ENCODE data around the gene SPATA13.
"Not testable (repeated sequence)": the region's sequence is repeated elsewhere in the genome, so short reads cannot be mapped to it uniquely, and the experiment has no call there.

Gene SPATA13

GRCh38 chr13:24313439-24313838, 152.9 kb downstream of the SPATA13 start:
- no peak for DNase-seq (ENCODE audit: low read depth)

DNA sequence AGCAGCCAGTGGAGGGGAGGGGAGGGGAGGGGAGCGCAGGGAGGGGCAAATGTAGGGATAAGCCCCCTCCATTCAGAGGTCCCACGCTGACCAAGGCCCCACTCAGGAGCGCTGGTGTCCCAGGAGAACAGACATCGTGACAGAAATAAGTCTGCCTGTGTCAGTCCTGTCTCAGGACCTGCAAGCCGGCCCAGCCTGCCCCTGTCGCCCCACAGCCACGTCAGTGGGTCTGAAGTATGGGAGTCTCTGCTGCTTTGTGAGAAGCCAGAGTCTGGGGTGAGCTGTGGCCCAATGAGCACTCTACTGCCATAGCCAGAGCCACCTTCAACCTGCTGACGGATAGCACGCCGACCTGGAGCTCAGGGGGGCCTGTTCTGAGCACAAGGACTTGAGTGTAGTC, 157.3 kb downstream of the SPATA13 start:
- not testable (repeated sequence) for DNase-seq (ENCODE audit: low read depth)

- DNase-seq (ENCODE audit: low read depth): not testable (repeated sequence)
Observed at GRCh38 chr13:24318878-24319277, 158.4 kb downstream of the SPATA13 start.

DNA sequence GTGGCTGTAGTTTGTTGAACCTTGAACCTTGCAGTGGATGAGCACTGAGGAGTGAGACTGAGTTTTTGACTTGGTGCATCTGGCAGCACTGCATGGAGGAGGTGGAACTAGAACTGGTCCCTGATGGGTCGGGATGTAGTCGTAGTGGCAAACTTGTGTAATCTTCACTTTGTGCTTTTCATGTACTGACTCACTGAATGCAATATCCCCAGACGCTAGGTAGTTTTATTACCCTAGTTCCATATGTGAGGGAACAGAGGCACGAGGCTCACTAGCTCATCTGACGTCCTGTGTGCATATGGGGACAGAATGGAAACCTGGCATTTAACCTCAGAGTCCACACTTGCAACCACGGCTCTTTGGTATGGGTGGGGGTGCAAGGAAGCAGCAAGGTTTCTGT, 159.1 kb downstream of the SPATA13 start:
- DNase-seq (ENCODE audit: low read depth): not testable (repeated sequence)

GRCh38 chr13:24321416-24321815, 160.9 kb downstream of the SPATA13 start:
- DNase-seq (ENCODE audit: low read depth): not testable (repeated sequence)

DNA sequence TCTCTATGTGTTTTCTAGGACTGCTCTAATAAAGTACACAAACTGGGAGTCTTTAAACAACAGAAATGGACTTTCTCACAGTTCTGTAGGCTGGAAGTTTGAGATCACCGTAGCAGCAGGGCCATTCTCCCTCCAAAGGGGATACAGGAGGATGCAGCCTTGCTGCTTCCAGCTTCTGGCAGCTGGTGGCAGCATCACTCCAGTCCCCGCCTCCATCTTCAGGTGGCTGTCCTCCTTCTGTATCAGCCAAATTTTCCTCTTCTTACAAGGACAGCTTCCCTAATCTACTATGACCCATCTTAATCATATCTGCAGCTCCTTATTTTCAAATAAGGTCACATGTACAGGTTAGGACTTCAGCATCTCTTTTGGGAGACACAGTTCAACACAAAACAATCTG, 161.9 kb downstream of the SPATA13 start:
- DNase-seq (ENCODE audit: low read depth): not testable (repeated sequence)

- DNase-seq (ENCODE audit: low read depth): no peak
Observed at GRCh38 chr13:24323036-24323738, 162.7 kb downstream of the SPATA13 start.

GRCh38 chr13:24323739-24324075, 163.2 kb downstream of the SPATA13 start:
- no peak for DNase-seq (ENCODE audit: low read depth)

GRCh38 chr13:24327598-24327997, 167.1 kb downstream of the SPATA13 start:
- DNase-seq (ENCODE audit: low read depth): not testable (repeated sequence)

- no peak for DNase-seq (ENCODE audit: low read depth)
Observed at GRCh38 chr13:24328145-24328544, 167.6 kb downstream of the SPATA13 start.

- no peak for DNase-seq (ENCODE audit: low read depth)
Observed at GRCh38 chr13:24338721-24339120, 178.2 kb downstream of the SPATA13 start.

- no peak for DNase-seq (ENCODE audit: low read depth)
Observed at GRCh38 chr13:24339937-24340607, 179.6 kb downstream of the SPATA13 start.

- no peak for DNase-seq (ENCODE audit: low read depth)
Observed at GRCh38 chr13:24340608-24340955, 180.1 kb downstream of the SPATA13 start.

DNA sequence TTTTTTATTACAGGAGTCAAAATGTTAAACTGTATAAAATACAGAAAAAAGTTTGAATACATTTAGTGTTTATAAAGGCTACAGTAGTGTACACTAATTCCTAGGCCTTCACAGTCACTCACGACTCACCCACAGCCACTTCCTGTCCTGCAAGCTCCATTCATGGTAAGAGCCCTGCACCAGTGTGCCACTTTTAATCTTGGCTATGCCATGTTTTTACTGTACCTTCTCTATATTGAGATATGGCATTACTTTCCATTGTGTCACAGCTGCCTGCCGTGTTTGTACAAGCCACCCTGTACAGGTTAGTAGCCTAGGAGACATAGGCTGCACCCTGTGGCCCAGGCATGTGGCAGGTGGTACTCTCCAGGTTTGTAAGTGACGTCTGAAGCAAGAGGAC, 180.9 kb downstream of the SPATA13 start:
- no peak for DNase-seq (ENCODE audit: low read depth)

DNA sequence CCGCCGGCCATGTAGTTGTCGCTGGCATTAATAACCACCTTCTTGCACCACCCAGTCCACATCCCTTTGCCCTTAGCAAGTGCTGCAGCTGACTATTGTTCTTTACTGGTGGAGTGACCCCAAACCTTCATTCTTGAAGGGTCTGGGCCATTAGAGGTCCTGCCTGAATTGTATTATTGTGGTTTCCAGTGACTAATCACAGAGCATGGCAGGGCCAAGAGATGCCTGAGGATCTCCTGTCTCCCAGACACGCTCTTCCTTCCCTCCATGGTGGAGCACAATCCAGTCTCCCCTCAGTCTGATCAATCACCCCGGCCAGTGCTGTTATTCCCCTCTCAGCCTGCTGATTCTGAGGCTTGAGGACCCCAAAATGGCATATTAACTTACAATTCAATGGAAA, 187.9 kb downstream of the SPATA13 start:
- DNase-seq (ENCODE audit: low read depth): no peak

DNA sequence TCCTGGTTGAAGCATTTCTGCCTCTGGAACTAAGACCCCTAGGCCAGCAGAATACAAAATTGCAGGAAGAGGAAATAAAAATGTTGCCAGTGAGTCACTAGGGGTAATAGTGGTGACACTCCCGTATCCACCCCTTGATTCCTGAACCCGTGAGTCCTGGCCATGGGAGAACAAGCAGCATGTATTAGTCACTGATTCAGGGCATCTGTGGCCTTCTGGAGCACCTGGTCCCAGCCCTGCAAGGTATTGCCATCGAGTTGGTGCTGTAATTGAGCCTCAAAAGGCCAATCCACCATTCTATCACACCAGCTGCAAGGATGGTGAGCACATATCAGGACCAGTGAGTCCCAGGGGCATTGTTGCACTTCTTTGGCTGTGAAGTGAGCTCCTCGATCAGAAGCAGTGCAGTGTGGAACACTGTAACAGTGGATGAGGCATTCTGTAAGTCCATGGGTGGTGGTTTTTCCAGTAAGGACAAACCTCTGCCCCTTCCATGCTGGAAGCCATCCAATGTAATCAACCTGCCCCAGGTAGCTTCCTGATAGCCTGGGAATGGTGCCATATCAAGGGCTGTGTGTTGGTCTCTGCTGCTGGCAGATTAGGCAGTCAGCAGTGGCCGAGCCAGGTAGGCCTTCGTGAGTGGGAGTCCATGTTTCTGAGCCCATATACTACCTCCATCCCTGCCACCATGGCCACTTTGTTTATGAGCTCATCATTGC, 188.4 kb downstream of the SPATA13 start:
- DNase-seq (ENCODE audit: low read depth): no peak

DNA sequence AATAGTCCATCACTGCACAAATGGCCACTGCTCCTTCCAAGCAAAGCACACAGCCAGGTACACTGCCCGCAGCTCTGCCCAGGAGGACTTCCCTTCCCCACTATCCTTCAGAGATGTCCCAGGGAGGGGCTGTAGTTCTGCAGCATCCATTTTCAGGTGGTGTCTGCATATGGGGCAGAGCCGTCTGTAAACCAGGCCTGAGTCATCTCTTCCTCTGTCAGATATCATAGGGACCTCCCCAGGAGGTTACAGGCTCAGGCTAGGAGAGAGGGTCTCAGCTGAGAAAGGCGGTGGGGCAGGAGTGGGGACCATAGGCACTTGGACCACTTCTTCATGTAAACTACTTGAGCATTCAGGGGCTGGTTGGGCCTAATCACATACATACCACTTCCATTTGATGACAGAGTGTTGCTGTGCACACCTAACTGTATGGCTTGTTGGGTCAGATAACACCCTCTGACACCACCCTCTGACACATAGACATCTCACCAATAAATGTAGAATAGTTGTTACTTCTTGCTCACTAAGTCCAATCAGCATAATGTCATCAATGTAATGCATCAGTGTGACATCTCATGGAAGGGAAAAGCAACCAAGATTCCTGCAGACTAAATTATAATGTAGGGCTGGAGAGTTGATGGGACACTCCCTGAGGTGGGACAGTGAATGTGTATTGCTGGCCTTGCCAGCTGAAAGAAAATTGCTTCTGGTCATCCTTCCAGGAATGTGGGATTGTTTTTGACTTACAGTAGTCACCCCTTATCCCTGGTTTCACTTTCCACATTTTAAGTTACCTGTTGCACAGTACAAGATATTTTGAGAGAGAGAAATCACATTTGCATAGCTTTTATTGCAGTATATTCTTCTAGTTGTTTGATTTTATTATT, 189.5 kb downstream of the SPATA13 start:
- DNase-seq (ENCODE audit: low read depth): not testable (repeated sequence)

DNA sequence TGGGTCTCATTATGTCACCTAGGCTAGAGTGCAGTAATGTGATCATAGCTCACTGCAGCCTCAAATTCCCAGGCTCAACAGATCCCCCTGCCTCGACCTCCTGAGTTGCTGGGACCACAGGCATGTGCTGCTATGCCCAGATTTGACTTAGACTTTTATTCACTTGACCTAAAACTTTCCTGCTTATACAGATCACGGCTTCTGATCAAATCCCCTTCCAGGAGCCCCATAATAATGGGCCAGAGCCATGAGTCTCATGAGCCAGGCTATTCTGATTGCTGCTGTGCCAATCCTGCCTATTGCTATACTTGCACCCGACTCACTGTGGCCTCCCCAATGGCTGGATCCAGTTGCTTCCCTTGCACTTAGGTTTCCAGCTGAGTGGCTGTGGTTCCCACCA, 190.9 kb downstream of the SPATA13 start:
- no peak for DNase-seq (ENCODE audit: low read depth)

- no peak for DNase-seq (ENCODE audit: low read depth)
Observed at GRCh38 chr13:24353736-24354135, 193.2 kb downstream of the SPATA13 start.

DNA sequence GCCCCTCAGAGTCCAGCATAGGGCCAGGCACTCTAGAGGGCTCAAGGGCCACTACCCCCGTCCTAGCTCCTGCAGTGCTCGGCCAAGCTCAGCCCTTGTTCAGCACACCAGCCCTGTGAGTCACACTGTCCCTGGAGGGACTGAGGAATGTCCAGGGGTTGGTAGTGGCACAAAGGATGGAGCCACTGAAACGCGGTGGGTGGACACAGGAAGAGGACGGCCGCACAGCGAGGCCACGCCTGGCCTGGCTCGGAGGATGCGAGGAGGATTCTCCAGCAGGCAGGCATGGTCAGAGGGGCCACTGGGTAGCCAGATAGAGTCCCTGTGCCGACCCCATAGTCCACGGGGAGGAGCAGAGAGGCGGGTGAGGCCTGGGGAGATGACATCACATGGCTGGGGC, 194.6 kb downstream of the SPATA13 start:
- no peak for DNase-seq (ENCODE audit: low read depth)

DNA sequence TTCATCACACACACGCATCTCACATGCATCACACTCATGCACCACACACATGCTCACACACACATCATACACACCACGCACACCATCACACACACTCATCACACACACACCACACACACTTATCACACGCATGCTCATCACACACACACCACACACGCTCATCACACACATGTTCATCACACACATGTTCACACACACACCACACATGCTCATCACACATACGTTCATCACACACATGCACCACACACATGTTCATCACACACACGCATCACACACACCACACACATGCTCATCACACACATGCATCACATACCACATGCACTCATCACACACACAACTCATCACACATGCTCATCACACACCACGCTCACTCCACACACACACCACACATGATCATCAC, 195.8 kb downstream of the SPATA13 start:
- no peak for DNase-seq (ENCODE audit: low read depth)

Measured in stimulated activated CD8-positive, alpha-beta memory T cell treated with anti-CD3 and anti-CD28 coated beads, Interleukin-15, amount 100 ng/mL, for 1 hour (primary cell).